NK-92 (cell line): ENCODE measurements around the gene SLC25A42.
"Not testable (repeated sequence)": the region's sequence is repeated elsewhere in the genome, so short reads cannot be mapped to it uniquely, and the experiment has no call there.

Source experiments
- DNase-seq: peaks from one replicate; lab custom pipeline; 2025; ENCODE audit not compliant: unreplicated experiment; lab: John Stamatoyannopoulos, UW

Gene SLC25A42

DNA sequence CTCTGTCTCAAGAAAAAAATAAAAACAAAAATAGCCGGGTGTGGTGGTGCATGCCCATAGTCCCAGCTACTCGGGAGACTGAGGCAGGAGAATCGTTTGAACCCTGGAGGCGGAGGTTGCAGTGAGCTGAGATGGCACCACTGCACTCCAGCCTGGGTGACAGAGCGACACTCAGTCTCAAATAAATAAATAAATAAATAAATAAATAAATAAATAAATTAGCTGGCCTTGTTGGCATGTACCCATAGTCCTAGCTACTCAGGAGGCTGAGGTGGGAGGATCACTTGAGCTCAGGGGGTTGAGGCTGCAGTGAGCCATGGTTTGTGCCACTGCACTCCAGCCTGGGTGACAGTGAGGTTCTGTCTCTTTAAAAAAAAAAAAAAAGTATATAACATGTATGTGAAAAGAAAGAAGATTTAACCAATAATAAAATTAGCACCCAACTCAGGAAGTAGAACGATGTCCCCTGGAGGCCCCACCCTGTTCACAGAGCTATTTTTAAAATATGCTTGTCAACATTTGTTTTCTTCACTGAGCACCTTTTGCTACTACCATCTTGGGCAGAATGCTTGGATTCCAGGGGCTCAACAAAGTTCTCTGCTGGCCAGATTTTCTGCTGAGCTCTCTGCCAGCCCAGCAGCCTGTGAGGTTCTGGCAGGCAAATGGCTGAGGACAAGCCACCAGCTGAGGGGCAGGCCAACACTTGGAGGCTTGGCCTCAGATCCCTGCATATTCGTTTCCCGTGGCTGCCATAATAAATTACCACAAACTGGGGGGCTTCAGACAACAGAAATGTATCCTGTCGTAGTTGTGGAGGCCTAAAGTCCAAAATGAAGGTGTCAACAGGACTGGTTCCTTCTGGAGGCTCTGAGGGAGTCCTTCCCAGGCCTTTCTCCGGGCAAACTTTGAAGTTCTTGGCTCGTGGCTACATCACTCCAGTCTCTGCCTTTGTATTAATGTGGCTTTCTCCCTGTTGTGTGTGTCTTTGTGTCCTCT is 5.2 kb downstream of the SLC25A42 start:
- no peak for DNase-seq

DNA sequence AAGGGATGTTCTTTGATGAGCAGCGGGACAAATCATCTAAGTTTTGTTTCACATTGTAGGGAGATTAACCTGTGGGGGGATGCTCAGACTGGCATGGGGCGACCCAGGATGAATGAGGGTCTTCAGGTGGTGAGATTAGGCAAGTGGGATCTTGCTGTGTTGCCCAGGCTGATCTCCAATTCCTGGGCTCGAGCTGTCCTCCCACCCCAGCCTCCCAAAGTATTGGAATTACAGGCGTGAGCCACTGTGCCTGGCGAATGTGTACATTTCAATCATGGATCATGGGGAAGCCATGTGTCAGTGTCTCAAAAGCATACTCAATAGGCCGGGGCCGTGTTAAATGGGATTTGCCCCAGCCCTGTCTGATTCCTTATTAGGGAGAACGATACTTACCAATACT is 8.1 kb downstream of the SLC25A42 start:
- DNase-seq, result no peak

DNA sequence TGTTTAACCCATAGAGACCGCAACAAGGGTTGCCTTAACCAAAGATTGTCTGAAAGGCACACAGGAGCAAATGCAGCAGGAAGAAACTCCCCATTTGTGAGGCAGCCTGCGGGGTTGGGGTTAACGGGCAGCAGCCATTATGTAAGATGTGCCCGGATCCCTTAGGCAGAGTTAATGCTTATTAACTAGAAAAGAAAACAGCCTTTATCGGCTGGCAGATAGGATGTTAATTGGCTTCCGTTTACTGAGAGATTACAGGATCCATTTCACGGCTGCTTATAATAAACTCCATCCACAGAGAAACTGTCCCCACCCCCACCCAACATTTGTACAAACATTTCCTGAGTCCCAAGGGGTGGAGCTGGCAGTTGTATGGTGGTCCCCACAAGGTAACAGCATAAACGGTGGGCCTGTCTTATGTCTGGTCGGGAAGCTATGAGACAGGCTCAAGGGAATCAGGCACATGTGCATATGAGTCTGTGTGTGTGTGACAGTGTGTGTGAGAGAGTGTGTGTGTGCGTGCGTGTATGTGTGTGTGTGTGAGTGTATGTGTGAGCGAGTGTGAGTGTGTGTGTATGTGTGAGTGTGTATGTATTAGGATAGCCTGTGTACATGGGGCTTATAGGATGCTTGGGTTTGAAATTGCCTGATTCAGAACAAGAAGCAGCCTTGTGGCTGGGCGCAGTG is 10.5 kb downstream of the SLC25A42 start:
- no peak for DNase-seq

DNA sequence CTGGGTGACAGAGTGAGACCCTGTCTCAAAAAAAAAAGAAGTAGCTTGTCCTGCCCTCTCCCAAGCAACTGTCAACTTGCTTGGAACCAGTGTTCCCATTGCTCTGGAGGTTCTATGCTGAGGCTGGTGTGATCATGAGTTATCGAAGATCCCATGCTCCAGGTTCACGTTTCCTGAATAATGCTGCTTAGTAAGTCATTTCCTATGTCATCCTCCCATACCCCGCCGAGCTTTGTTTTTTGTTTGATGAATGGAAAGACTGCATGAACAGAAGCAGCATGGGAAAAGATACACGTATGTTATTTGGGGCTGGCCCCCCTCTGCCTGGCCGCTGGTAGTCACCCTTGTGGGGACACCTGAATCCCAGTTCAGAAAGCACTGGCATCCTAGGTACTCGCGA is 11.3 kb downstream of the SLC25A42 start:
- no peak for DNase-seq

DNA sequence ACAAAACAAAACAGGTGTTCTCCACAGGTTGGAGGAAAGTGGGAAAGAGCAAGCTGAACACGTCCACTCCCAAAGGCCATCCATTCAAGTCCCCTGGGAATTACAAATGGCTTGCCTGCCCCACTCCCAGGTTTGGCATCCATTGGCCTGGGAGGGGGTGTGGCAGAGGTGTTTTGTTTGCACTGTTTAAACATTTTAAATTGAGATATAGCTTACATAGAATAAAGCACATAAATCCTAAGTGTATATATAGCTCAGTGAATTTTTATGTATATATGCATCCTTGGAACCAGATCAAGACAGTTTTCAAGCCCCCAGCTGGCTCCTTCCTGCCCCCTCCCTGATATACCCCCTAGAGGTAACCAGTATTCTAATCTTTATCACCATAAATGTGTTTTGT is 12.7 kb downstream of the SLC25A42 start:
- no peak for DNase-seq

DNA sequence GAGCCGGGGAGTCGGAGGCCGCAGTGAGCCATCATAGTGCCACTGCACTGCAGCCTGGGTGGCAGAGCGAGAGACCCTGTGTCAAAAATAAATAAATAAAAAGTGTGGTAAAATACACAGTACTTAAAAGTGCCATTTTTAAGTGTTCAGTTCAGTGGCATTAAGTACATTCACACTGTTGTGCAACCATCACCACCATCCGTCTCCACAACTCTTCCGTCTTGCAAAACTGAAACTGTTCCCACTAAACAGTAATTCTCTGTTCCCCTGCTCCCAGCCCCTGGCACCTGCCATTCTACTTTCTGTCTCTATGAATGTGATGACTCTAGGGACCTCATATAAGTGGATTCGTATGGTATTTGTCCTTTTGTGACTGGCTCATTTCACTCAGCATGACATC is 13.3 kb downstream of the SLC25A42 start:
- DNase-seq, result no peak

DNA sequence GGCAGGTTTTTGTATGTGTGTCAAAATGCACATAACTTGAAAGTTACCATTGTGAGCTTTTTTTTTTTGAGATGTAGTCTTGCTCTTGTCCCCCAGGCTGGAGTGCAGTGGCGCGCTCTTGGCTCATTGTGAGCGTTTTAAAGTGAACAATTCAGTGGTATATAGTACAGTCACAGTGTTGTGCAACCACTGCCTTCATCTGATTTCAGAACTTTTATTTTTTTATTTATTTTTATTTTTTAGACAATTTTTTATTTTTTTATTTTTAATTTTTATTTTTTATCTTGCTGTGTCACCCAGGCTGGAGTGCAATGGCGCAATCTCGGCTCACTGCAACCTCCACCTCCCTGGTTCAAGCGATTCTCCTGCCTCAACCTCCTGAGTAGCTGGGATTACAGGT is 15.0 kb downstream of the SLC25A42 start:
- no peak for DNase-seq

DNA sequence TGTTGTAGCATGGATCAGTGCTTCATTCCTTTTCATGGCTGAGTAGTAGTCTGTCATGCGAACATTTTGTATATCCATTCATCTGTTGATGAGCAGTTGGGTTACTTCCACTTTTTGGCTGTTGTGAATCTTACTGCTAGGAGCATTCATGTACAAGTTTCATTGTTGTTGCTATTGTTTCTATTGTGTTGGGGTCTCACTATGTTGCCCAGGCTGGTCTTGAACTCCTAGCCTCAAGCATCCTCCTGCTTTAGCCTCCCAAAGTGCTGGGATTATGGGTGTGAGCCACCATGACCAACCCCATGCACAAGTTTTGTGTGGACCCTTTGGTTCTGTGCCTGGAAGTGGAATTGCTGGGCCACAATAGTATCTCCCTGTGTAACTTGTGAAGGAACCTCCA is 15.8 kb downstream of the SLC25A42 start:
- DNase-seq, result no peak

DNA sequence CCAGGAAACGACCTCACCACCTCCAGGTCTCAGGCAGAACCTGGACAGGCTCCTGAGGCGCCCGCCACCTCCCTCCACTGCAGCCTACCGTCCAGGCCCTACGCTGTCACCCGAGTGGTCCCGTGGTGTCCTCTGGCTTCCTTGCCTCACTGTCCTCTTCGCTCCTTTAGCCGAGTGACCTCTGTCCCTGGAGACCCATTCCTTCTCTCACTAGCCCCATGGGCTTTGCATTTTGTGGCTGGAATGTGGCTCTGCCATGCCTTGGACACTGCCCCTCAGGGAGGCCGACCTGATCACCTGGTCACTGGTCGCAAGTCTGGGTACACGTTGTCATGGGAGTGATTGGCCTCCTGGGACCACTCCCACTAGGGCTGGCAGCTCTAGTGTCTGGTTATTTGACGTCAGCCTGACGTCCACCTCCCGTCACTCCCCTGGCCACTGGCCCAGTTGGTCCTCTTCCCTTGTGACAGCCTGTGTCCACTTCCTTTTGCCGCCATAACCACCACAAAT is 17.9 kb downstream of the SLC25A42 start:
- DNase-seq, result no peak

DNA sequence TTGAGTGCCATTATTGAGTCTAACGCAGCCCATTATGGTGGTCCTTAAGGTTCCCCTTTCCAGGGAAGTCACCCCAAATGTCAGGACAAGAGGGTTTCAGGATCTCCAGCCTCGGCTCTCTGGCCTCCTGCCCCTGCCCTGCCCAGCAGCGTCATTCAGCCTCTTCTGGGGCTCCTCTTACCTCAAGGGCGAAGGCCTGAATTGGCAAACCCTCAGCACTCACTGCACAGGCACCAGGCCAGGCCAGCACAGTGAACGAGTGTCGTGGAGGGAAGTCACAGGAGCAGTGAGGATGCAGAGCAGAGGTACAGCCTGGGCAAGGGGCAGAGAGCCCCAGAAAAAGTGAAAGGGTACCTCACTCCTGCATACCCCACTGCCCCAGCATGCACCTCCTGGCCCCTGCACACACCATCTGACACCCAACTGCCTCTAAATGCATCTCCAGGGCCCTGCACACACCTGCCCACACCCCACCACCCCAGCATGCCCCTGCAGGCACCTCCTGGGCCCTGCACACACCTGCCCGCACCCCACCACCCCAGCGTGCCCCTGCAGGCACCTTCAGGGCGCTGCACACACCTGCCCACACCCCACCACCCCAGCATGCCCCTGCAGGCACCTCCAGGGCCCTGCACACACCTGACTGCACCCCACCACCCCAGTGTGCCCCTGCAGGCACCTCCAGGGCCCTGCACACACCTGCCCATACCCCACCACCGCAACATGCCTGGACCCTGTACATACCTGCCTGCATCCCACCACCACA is 19.8 kb downstream of the SLC25A42 start:
- no peak for DNase-seq

DNA sequence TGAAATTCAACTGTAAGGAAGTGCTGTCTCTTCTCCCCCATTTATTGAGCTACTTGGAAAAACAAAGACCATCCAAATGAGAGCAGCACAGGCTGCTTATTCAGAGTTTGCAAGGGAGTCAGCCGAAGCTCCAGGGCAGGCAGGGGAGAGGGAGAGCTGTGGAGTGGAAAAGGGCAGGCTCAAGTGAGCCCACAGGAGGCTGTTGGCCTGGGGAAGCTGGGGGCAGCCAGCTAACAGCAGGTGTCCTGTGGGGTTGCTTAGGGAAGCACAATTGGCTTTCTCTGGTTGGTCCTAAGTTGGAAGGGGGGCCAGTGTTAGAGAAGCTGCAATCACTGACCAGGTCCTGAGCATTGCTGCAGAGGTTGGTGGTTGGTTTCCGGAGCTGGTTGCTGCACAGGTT is 23.9 kb downstream of the SLC25A42 start:
- no peak for DNase-seq

DNA sequence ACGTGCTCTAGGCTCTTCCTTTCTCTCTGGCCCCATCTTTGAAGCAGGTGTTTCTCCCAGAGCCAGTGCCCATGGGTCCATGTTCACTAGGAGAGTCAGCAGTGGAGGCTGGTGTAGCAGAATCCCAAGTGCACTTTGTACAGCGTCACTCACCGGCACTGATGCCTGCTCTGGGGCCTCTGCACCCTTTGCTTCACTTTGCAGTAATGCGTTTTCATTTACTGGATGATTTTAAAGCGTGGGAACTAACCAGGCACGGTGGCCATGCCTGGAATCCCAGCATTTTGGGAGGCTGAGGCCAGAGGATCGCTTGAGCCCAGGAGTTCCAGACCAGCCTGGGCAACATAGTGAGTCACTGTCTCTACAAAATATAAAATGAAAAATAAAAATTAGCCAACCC is 30.7 kb downstream of the SLC25A42 start:
- no peak for DNase-seq

DNA sequence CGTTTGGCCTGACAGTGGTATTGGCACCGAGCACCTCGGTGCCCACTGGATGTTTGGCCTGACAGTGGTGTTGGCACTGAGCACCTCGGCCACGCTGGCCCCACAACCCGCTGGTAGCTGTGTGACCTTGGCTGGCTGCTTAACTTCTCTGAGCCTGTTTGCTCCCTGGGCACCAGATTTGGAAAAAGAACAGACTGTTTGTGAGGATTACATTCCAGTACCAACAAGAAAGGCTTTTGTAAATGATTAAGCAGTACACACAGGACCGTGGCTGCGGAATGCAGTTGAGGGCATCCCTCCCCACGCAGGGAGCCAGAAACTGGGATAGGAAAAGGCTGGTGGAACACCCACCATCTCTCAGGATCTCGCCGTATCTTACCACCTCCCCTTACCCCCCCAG is 31.9 kb downstream of the SLC25A42 start:
- no peak for DNase-seq

DNA sequence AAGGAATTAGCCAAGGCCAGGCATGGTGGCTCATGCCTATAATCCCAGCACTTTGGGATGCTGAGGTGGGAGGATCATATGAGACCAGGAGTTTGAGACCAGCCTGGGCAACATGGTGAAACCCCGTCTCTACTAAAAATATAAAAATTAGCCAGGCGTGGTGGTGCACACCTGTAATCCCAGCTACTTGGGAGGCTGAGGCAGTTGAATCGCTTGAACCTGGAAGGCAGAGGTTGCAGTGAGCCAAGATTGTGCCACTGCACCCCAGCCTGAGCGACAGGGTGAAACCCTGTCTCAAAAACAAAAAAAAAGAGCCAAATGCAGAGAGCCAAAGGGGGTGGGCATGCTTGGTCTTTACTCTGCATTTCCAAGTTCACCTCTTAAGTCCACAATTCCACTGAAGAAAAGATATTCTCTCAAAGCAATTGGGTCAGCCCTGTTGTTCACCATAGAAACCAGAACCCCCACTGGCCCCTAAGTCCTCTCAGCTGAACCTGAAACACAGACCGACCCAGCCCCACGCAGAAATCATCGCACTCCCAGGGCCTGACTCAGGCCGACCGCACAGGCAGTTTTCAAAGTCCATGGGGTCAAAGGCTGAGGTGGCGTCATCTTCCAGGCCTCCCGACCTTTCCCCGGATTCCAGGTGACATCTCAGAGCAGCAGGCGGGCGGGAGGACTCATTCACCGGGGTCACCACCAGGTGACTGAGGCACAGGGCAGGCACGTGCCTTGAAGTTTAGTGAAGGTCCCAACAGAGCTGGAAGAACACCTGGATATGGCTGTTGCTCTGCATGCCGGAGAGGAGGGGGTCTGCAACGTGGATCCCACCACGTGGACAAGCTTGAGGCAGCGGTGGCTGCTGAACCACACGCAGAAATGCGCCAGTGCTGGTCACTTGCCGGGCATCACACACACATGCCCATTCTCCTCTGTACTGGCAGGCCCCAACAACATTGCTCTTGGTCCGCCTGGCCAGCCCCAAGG is 33.1 kb downstream of the SLC25A42 start:
- DNase-seq, result no peak

DNA sequence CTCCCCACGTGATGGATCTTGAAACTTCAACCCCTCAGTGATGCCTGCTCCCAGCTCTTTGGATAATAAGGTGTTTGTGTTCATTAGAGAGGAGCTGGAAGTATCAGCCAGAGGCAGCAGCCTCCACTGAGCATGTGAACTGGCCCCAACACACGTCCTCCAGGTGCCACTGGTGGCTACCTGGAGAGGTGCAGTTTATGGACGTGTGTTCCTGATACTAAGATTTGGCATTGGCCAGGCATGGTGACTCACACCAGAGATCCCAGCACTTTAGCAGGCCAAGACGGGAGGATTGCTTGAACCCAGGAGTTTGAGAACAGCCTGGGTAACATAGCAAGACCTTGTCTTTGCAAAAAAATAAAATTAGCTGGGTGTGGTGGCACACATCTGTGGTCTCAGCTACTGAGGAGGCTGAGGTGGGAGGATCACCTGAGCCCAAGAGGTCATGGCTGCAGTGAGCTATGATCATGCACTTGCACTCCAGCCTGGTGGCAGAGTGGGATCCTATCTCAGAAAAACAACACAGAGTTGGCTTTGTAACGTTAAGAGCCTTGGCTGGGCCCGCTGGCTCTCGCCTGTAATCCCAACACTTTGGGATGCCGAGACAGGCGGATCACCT is 34.4 kb downstream of the SLC25A42 start:
- no peak for DNase-seq

DNA sequence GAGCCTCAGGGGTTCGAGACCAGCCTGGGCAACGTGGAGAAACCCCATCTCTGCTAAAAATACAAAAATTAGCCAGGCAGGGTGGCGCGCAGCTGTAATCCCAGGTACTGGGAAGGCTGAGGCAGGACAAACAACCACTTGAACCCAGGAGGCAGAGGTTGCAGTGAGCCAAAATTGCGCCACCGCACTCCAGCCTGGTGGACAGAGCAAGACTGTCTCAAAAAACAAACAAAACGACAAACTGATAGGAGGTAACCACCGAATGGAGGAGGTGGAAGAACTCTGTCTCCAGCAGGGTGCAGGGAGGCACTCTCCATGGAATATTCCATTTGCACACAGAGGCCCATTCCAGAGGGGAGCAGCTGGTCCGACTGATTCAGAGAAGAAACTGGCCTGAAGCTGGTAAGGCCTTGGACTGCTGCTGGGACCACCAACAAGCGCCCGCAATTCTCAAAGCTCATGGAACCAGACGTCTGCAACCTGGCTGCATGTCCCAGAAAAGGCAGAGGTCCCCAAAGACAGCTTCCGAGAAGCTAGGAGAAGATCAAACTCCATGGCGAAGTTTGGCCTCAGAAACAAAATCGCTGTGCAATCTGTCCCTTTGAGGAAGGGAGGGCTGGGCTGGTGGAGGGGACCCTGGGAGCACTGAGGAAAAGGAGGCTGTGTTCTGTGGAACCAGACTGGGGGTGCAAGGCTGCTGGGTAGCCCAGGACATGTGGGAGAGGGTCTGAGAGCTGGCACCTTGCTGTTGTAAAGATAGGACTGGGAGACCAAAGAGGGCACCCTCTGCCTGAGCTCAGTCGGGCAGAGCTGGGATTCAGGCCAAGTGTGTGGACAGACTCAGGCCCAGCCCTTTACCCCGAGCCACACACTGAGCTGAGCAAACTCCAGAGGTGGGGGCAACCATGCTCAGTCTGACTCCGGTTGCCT is 35.2 kb downstream of the SLC25A42 start:
- DNase-seq, result no peak

DNA sequence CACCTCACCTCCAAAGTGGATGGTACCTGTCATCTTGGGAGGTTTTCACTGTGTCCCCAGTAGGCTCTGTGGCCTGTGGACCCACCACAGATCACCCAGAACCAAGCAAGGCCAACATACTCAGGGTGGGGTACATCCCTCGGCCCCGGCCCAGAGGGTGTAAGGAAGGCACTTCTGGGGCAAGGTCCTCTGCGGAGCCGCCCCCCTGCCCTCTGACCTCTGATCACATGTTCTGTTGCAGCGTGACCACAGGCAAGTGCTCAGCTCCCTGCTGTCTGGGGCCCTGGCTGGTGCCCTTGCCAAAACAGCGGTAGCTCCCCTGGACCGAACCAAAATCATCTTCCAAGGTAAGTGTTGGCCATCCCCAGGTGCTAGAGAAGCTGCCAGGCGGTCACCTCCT is 37.7 kb downstream of the SLC25A42 start:
- DNase-seq, result no peak

DNA sequence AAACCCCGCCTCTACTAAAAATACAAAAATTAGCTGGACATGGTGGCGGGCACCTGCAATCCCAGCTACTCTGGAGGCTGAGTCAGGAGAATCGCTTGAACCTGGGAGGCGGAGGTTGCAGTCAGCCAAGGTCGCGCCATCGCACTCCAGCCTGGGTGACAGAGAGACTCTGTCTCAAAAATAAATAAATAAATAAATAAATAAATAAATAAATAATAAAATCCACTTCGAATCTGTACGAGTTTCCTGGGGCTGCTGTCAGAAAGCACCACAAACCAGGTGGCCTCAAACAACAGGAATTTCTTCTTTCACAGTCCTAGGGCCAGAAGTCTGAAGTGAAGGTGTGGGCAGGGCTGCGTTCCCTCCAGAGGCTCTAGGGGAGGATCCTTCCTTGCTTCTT is 38.8 kb downstream of the SLC25A42 start:
- not testable (repeated sequence) for DNase-seq

DNA sequence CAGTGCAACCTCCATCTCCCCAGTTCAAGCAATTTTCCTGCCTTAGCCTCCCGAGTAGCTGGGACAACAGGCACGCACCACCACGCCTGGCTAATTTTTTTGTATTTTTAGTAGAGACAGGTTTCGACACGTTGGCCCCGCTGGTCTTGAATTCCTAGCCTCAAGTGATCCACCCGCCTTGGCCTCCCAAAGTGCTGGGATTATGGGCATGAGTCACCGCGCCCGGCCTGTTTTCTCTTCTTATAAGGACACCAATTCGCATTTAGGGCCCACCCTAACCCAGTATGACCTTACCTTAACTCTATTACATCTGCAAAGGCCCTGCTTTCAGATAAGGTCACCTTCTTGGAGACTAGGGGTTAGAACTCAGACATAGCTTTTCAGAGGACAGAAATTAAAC is 39.4 kb downstream of the SLC25A42 start:
- DNase-seq, result no peak
